K562 (cell line): ENCODE results near the gene PHETA1. TPM values are rescaled to one million over a fixed set of nuclear protein-coding genes. Genes with fewer than 3 reads are reported as not detected.
A peak's percentile ranks its signal among the peaks of the same experiment; 100 is the strongest.

Source experiments
- ARID1B ChIP-seq: fragments of 450-650 bp; IDR thresholded peaks from 2 replicates; pipeline ENCODE4 v1.6.1; 2016; ENCODE audit warnings: antibody characterized with exemption, mild to moderate bottlenecking, inconsistent platforms
- ATF7 ChIP-seq: fragments of 450-650 bp; IDR thresholded peaks from 2 replicates; pipeline ENCODE4 v1.7.1; 2014; ENCODE audit warnings: mild to moderate bottlenecking, moderate library complexity
- CBX2 ChIP-seq: fragments of 200-600 bp; sonication (generic); IDR thresholded peaks from one replicate; pipeline ENCODE4 v1.6.1; 2012; ENCODE audit warnings: mild to moderate bottlenecking, low read length, inconsistent platforms; ENCODE audit not compliant: insufficient read depth, poor library complexity, severe bottlenecking
- COPS2 ChIP-seq: fragments of 450-650 bp; conservative IDR thresholded peaks from 2 replicates; pipeline ENCODE4 v1.6.1; 2016; ENCODE audit warnings: mild to moderate bottlenecking, moderate library complexity
- DDX20 ChIP-seq: fragments of 450-650 bp; IDR thresholded peaks from 2 replicates; pipeline ENCODE4 v1.6.1; 2016; ENCODE audit warnings: missing genetic modification characterization, low read depth, mild to moderate bottlenecking, missing compliant biosample characterization, moderate library complexity
- DIDO1 ChIP-seq: fragments of 450-650 bp; IDR thresholded peaks from 2 replicates; pipeline ENCODE4 v1.6.1; 2016; ENCODE audit warnings: low read depth, missing biosample characterization, missing genetic modification characterization
- DPF2 ChIP-seq: fragments of 450-650 bp; IDR thresholded peaks from 2 replicates; pipeline ENCODE4 v1.6.1; 2016
- FOXA1 ChIP-seq: fragments of 450-650 bp; IDR thresholded peaks from 2 replicates; pipeline ENCODE4 v1.6.1; 2016; ENCODE audit warnings: mild to moderate bottlenecking, borderline replicate concordance
- HDAC8 ChIP-seq: fragments of 450-650 bp; IDR thresholded peaks from 2 replicates; pipeline ENCODE4 v1.6.1; 2016; ENCODE audit warnings: mild to moderate bottlenecking, missing genetic modification characterization, moderate library complexity, missing compliant biosample characterization
- HEY1 ChIP-seq: fragments of 250-450 bp; sonication (Bioruptor Pico); IDR thresholded peaks from 2 replicates; pipeline ENCODE4 v1.5.0; 2020; ENCODE audit warnings: mild to moderate bottlenecking, moderate library complexity, borderline replicate concordance
- JUND ChIP-seq, 2 experiments: IDR thresholded peaks; 2 replicates in 1 of 2; 3 replicates in 1 of 2; pipeline ENCODE4 v1.6.1; 2011; ENCODE audit warnings: borderline replicate concordance in 2 of 2, low read depth in 2 of 2, low read length in 2 of 2, improper control_type of control experiment in 1 of 2, missing biosample characterization in 1 of 2, missing genetic modification characterization in 1 of 2, missing genetic modification reagents in 1 of 2
- LARP7 ChIP-seq: fragments of 450-650 bp; IDR thresholded peaks from 2 replicates; pipeline ENCODE4 v1.6.1; 2016
- MAFG ChIP-seq: fragments of 450-650 bp; conservative IDR thresholded peaks from 2 replicates; pipeline ENCODE4 v1.6.1; 2016; ENCODE audit warnings: missing genetic modification characterization, missing compliant biosample characterization
- MTA2 ChIP-seq: fragments of 450-650 bp; IDR thresholded peaks from 2 replicates; pipeline ENCODE4 v1.6.1; 2016; ENCODE audit warnings: low read depth
- PHF8 ChIP-seq: fragments of 200-600 bp; sonication (generic); IDR thresholded peaks from 2 replicates; pipeline ENCODE4 v1.6.1; 2012; ENCODE audit warnings: mixed run types, mild to moderate bottlenecking, inconsistent platforms, low read length, moderate library complexity, borderline replicate concordance
- POU5F1 ChIP-seq: fragments of 150-350 bp; IDR thresholded peaks from 2 replicates; pipeline ENCODE4 v1.6.1; 2014; ENCODE audit warnings: borderline replicate concordance, low read length, low read depth, mild to moderate bottlenecking; ENCODE audit not compliant: partially characterized antibody
- SRSF1 ChIP-seq: fragments of 200-400 bp; formaldehyde crosslinking; IDR thresholded peaks from 2 replicates; pipeline ENCODE4 v1.6.1; 2017; ENCODE audit warnings: mild to moderate bottlenecking, low read depth, low read length, moderate library complexity
- YBX1 ChIP-seq: fragments of 450-650 bp; IDR thresholded peaks from 2 replicates; pipeline ENCODE4 v1.7.1; 2016; ENCODE audit warnings: mild to moderate bottlenecking
- ZNF232 ChIP-seq: sonication (generic); formaldehyde crosslinking; IDR thresholded peaks from 2 replicates; pipeline ENCODE4 v1.8.0; 2022; ENCODE audit warnings: mild to moderate bottlenecking, missing genetic modification reagents
- ZNF41 ChIP-seq: fragments of 250-450 bp; sonication (Bioruptor Pico); conservative IDR thresholded peaks from 2 replicates; pipeline ENCODE4 v1.4.0; 2020; ENCODE audit warnings: mild to moderate bottlenecking
- polyA plus RNA-seq, 8 experiments: library from polyadenylated mRNA; depleted of rRNA in 4 of 8; stranded (reverse) in 5 of 8; unstranded in 3 of 8; fragments of >200 nt; fragmentation: Nextera tagmentation in 2 of 8; fragmentation: Illumina TruSeq in 1 of 8; extraction: Ambion mirVana in 2 of 8; extraction: Trizol in 1 of 8; gene quantifications; 2 replicates each; pipeline versions ENCODE4 v1.2.1 to v1.2.3, GENCODE V29; 2011 to 2014; ENCODE audit warnings: inconsistent platforms in 1 of 8, missing spikeins in 1 of 8
- total RNA-seq, 7 experiments: library from RNA; depleted of rRNA in 6 of 7; stranded (reverse); fragments of >200 nt in 6 of 7; fragmentation: Illumina TruSeq in 2 of 7; extraction: Trizol in 2 of 7; gene quantifications; 2 replicates each; pipeline versions ENCODE4 v1.2.1 to v1.2.3, GENCODE V29; 2011 to 2021; ENCODE audit warnings: low replicate concordance in 1 of 7
- TF ChIP-seq, protein P1 (sequence below): sonication (generic); formaldehyde crosslinking; IDR thresholded peaks from 2 replicates; pipeline ENCODE4 v1.8.0; 2022; ENCODE audit warnings: mild to moderate bottlenecking, missing genetic modification reagents
- TF ChIP-seq, protein P2 (sequence below), 2 experiments: IDR thresholded peaks; 2 replicates each; pipeline ENCODE4 v1.6.1; 2011; ENCODE audit warnings: borderline replicate concordance in 1 of 2, control low read depth in 1 of 2, low read depth in 1 of 2, low read length in 1 of 2, mild to moderate bottlenecking in 1 of 2, mixed read lengths in 1 of 2, moderate library complexity in 1 of 2; ENCODE audit not compliant: insufficient read depth in 1 of 2, insufficient read length in 1 of 2, poor library complexity in 1 of 2, severe bottlenecking in 1 of 2; ENCODE audit errors: extremely low read depth in 1 of 2

Gene PHETA1
- total and polyA plus RNA-seq, 9 of the 15 experiments (the other 6 are each of a cell fraction or from before 2014, with no cell fraction given), result 0.03 to 12.4 (median 3.0) TPM

DNA sequence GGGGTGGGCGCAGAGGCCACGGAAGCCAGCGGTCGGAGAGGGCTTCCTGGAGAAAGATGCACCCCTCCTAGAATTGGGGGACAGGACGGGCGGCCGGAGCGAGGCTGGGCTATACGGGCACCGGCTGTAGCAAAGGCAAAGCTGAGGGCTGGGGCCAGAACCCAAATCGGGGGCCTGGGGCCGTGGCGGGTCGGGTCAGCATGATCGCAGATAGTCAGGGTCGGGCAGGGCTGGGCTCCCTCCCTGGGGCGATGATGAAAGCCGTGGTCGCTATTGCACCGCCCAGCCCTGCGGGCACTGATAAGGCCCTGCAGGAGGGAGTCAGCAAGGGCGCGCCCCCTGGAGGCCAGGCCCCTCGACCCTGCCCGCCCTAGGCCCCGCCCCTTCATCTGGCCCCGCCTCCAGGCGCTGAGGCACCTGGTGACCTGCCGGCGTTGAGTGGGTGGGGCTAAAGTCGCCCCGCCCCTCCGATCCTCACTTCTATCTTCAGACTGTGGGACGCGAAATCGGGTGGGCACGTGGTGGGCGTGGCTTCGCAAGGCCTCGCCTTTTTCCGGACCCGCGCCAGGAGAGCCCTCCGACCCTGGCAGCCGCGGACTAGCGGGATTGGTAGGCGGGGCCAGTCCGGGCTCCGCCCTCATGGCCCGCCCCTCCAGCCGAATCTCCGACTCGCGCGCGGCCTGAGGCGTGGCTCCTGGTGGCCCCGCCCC lies 36.4 kb upstream of the PHETA1 start (continued):
- peak; percentile 92 for TF ChIP-seq ARID1B
- TF ChIP-seq, protein P1, sequence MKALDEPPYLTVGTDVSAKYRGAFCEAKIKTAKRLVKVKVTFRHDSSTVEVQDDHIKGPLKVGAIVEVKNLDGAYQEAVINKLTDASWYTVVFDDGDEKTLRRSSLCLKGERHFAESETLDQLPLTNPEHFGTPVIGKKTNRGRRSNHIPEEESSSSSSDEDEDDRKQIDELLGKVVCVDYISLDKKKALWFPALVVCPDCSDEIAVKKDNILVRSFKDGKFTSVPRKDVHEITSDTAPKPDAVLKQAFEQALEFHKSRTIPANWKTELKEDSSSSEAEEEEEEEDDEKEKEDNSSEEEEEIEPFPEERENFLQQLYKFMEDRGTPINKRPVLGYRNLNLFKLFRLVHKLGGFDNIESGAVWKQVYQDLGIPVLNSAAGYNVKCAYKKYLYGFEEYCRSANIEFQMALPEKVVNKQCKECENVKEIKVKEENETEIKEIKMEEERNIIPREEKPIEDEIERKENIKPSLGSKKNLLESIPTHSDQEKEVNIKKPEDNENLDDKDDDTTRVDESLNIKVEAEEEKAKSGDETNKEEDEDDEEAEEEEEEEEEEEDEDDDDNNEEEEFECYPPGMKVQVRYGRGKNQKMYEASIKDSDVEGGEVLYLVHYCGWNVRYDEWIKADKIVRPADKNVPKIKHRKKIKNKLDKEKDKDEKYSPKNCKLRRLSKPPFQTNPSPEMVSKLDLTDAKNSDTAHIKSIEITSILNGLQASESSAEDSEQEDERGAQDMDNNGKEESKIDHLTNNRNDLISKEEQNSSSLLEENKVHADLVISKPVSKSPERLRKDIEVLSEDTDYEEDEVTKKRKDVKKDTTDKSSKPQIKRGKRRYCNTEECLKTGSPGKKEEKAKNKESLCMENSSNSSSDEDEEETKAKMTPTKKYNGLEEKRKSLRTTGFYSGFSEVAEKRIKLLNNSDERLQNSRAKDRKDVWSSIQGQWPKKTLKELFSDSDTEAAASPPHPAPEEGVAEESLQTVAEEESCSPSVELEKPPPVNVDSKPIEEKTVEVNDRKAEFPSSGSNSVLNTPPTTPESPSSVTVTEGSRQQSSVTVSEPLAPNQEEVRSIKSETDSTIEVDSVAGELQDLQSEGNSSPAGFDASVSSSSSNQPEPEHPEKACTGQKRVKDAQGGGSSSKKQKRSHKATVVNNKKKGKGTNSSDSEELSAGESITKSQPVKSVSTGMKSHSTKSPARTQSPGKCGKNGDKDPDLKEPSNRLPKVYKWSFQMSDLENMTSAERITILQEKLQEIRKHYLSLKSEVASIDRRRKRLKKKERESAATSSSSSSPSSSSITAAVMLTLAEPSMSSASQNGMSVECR (CRISPR knock-in tag), result no peak; the same call in 1 of the 2 replicates
- peak; percentile 80; the same call in 1 of the 2 replicates for TF ChIP-seq DPF2
- TF ChIP-seq ZNF41 (CRISPR knock-in tag), result 0 out of 2 replicates have a peak, but pooled peaks have one; percentile 44
- TF ChIP-seq POU5F1, result no peak
- TF ChIP-seq COPS2, result no peak
- TF ChIP-seq CBX2, result no peak
- TF ChIP-seq, protein P2, sequence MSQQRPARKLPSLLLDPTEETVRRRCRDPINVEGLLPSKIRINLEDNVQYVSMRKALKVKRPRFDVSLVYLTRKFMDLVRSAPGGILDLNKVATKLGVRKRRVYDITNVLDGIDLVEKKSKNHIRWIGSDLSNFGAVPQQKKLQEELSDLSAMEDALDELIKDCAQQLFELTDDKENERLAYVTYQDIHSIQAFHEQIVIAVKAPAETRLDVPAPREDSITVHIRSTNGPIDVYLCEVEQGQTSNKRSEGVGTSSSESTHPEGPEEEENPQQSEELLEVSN (IDR thresholded peaks at IDR 0.05; ENCODE audit: borderline replicate concordance in 1 of 2, extremely low read depth in 1 of 2, insufficient read depth in 1 of 2, insufficient read length in 1 of 2, low read depth in 1 of 2, low read length in 1 of 2, poor library complexity in 1 of 2, severe bottlenecking in 1 of 2), result peak in 1 of 2 experiments; percentile 50
- peak; percentile 64 for TF ChIP-seq PHF8
- TF ChIP-seq JUND (IDR thresholded peaks at IDR 0.05; ENCODE audit: borderline replicate concordance, low read depth, low read length), result peak; percentile 85
- peak; percentile 69; the same call in 1 of the 3 replicates for TF ChIP-seq JUND (tag; IDR thresholded peaks at IDR 0.05; ENCODE audit: borderline replicate concordance, low read depth, low read length)
- TF ChIP-seq LARP7, result no peak
- no peak for TF ChIP-seq ZNF232
- TF ChIP-seq SRSF1, result no peak
- 0 out of 2 replicates have a peak, but pooled peaks have one; percentile 64 for TF ChIP-seq HDAC8
- no peak for TF ChIP-seq FOXA1
- no peak for TF ChIP-seq MAFG (tag)
- peak; percentile 52 for TF ChIP-seq MTA2
- peak; percentile 92 for TF ChIP-seq ATF7
- TF ChIP-seq HEY1 (CRISPR knock-in tag), result no peak
- TF ChIP-seq DIDO1, result no peak
- no peak for TF ChIP-seq YBX1
- TF ChIP-seq DDX20 (tag), result no peak
